AG09309 (cell line): ENCODE results near the gene CAGE1.

Experiments
- DNase-seq: peaks from one replicate; pipeline ENCODE4 v3.0.0-alpha.2; 2010; ENCODE audit warnings: low read depth
- H3K4me3 ChIP-seq: 2 replicates; pipeline ENCODE4 v1.5.1; 2011; ENCODE audit warnings: mild to moderate bottlenecking, low read depth, low read length, moderate library complexity; ENCODE audit not compliant: control insufficient read depth
- TF ChIP-seq, protein P1 (sequence below): IDR thresholded peaks from 2 replicates; pipeline ENCODE4 v1.5.1; 2011; ENCODE audit warnings: mild to moderate bottlenecking, low read depth, low read length, inconsistent platforms; ENCODE audit not compliant: insufficient read depth, control insufficient read depth; ENCODE audit errors: missing control alignments

The CAGE1 gene

DNA sequence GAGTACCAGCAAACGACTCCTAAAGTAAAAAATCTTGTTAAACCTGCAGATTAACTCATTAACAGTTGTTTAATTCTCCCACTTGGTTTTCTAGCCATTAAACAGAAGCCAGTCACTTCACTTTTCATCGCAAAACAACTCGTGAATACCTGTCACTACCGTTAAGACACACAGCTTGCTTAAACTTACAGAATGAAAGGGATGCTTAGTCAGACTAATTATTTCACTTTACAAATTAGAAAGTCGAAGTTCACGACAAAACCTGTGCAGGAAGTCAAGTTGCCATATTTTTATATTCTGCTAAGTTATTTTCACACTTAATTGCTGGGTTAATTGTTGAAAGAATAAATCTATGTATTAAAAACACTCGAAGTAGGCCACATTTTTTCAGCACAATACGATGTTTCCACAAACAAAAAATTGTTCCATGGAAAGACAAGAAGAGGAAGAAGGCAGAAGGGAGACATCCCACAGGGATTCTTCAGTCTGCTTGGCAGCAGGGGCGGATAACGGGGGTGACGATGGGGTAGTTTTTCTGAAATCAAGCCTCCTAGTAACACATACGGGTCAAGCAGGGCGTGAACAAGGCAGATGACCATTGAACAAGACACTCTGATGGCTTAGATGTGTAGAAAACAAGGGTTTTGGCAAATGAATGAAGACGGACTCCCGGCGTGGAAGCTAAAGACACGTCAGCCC, 77.5 kb downstream of the CAGE1 start:
- no peak for DNase-seq
- H3K4me3 ChIP-seq = peak overlapping the region; percentile 92
- TF ChIP-seq, protein P1, sequence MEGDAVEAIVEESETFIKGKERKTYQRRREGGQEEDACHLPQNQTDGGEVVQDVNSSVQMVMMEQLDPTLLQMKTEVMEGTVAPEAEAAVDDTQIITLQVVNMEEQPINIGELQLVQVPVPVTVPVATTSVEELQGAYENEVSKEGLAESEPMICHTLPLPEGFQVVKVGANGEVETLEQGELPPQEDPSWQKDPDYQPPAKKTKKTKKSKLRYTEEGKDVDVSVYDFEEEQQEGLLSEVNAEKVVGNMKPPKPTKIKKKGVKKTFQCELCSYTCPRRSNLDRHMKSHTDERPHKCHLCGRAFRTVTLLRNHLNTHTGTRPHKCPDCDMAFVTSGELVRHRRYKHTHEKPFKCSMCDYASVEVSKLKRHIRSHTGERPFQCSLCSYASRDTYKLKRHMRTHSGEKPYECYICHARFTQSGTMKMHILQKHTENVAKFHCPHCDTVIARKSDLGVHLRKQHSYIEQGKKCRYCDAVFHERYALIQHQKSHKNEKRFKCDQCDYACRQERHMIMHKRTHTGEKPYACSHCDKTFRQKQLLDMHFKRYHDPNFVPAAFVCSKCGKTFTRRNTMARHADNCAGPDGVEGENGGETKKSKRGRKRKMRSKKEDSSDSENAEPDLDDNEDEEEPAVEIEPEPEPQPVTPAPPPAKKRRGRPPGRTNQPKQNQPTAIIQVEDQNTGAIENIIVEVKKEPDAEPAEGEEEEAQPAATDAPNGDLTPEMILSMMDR = no peak

DNA sequence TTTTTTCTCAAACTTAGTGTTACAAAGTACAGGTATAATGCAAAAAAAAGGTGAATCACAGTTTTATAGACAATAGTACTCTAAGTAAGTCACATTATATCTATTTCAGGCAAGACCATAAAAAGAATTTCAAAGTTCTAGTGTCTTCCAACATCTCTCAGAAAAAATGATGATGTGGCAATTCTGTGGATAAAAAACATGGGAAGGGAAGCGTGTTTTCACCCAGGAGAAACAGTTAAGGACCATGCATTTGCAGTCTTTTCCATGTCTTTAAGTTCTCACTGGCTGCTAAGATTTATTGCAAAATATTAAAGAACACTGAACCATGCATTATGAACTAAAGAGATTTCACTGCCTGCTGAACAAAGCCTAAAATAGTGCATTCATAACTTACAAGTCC, 78.4 kb downstream of the CAGE1 start:
- TF ChIP-seq, protein P1 = no peak
- H3K4me3 ChIP-seq = peak overlapping the region; percentile 92
- no peak for DNase-seq

DNA sequence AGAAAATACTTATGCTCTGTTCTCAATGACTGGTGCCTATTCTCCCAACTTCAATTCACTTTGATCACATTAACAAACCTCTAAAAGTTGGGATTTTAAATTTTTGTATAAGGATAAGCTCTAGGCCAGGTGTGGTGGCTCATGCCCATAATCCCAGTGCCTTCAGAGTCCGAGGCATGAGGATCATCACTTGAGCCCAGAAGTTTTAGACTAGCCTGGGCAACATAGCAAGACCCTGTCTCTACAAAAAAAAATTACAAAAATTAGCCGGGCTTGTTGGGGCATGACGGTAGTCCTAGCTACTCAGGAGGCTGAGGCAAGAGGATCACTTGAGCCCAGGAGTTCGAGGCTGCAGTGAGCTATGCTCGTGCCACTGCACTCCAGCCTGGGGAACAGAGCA, 80.5 kb downstream of the CAGE1 start:
- TF ChIP-seq, protein P1 = no peak
- DNase-seq = no peak
- H3K4me3 ChIP-seq = no peak overlapping the region

DNA sequence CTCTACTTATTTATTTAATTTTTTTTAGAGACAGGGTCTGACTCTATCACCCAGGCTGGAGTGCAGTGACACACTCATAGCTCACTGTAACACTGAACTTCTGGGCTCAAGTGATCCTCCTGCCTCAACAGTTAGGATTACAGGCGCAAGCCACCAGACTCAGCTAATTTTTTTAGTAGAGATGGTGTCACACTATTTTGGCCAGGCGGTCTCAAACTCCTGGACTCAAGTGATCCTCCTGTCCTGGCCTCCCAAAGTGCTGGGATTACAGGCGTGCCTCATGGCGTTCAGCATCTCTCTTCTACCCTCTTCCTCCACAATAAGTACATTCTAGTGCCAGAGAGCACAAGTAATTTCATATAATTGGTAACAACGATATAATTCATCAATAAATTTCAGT, 82.0 kb downstream of the CAGE1 start:
- no peak overlapping the region for H3K4me3 ChIP-seq
- TF ChIP-seq, protein P1 = no peak
- no peak for DNase-seq

DNA sequence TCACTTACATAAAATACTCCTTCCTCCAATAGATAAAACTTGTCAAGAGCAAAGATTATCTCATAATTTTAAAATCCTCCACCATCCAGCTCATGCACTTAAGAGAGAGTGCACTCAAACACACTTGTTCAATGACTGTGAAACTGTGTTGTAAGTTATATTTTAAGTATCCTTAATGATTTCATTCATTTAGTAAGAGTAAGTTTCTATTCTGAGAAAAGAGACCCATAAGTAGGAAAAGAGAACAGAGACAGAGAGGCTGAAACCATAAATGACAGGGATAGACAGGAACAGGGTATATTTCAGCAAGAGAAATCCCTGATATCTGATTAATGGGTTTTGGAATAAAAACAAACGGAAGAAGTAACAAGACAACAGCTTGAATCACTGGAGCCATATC, 84.7 kb downstream of the CAGE1 start:
- no peak overlapping the region for H3K4me3 ChIP-seq
- no peak for DNase-seq
- TF ChIP-seq, protein P1 = no peak

DNA sequence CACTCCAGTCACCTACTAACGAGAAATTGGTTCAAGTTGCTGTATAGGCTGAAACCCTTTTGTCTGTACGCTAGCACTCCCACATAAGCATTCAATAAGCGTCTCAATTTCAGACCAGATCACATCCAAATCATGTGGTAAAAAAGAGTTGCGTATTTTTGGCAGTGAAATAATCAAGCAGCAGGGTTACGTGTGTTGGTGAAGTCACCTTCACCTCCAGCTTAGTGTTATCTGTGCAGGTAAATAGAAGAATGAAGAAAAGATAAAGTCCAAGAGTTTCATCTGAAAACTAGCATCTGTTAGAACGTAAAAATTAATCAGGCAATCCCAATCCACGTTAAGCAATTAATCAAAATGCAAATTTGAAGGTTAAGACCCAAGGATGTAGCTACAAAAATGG, 87.8 kb downstream of the CAGE1 start:
- no peak overlapping the region for H3K4me3 ChIP-seq
- TF ChIP-seq, protein P1 = no peak
- no peak for DNase-seq
